ENCODE measurements around the gene C11orf91.
"Not testable (repeated sequence)": the region's sequence is repeated elsewhere in the genome, so short reads cannot be mapped to it uniquely, and the experiment has no call there.

Gene C11orf91

GRCh38 chr11:33696931-33697638, 3.5 kb downstream of the C11orf91 start:
- no peak for DNase-seq (ENCODE audit: low read depth)

GRCh38 chr11:33696411-33696810, 4.2 kb downstream of the C11orf91 start:
- DNase-seq (ENCODE audit: low read depth): no peak

GRCh38 chr11:33695051-33695566, 5.5 kb downstream of the C11orf91 start:
- DNase-seq (ENCODE audit: low read depth): no peak

GRCh38 chr11:33694346-33695050, 6.1 kb downstream of the C11orf91 start:
- DNase-seq (ENCODE audit: low read depth): no peak

GRCh38 chr11:33692541-33692940, 8.1 kb downstream of the C11orf91 start:
- no peak for DNase-seq (ENCODE audit: low read depth)

GRCh38 chr11:33692013-33692504, 8.6 kb downstream of the C11orf91 start:
- peak; percentile 98 for DNase-seq (ENCODE audit: low read depth)

- no peak for DNase-seq (ENCODE audit: low read depth)
These were observed 9.4 kb downstream of the C11orf91 start for GRCh38 chr11:33691066-33691864.

- peak; percentile 99 for DNase-seq (ENCODE audit: low read depth)
These were observed 10.1 kb downstream of the C11orf91 start for GRCh38 chr11:33690290-33691065.

GRCh38 chr11:33689501-33689900, 11.1 kb downstream of the C11orf91 start:
- DNase-seq (ENCODE audit: low read depth): no peak

- peak; percentile 52 for DNase-seq (ENCODE audit: low read depth)
These were observed 11.5 kb downstream of the C11orf91 start for GRCh38 chr11:33689085-33689484.

GRCh38 chr11:33687733-33688479, 12.7 kb downstream of the C11orf91 start:
- DNase-seq (ENCODE audit: low read depth): peak; percentile 52

- DNase-seq (ENCODE audit: low read depth): no peak
These were observed 15.5 kb downstream of the C11orf91 start for GRCh38 chr11:33685082-33685481.

- no peak for DNase-seq (ENCODE audit: low read depth)
These were observed 16.5 kb downstream of the C11orf91 start for GRCh38 chr11:33684003-33684706.

- DNase-seq (ENCODE audit: low read depth): no peak
These were observed 18.2 kb downstream of the C11orf91 start for GRCh38 chr11:33682446-33682845.

- no peak for DNase-seq (ENCODE audit: low read depth)
These were observed 18.6 kb downstream of the C11orf91 start for GRCh38 chr11:33682019-33682418.

GRCh38 chr11:33678616-33679015, 22.0 kb downstream of the C11orf91 start:
- not testable (repeated sequence) for DNase-seq (ENCODE audit: low read depth)

- DNase-seq (ENCODE audit: low read depth): no peak
These were observed 26.4 kb downstream of the C11orf91 start for GRCh38 chr11:33674035-33674814.

- no peak for DNase-seq (ENCODE audit: low read depth)
These were observed 28.4 kb downstream of the C11orf91 start for GRCh38 chr11:33672273-33672672.

- DNase-seq (ENCODE audit: low read depth): no peak
These were observed 30.2 kb downstream of the C11orf91 start for GRCh38 chr11:33670250-33671011.

Measured in HS-5 (cell line).